SJSA1 (cell line): Measurements from ENCODE around the gene RSAD1. TPM values are rescaled to one million over a fixed set of nuclear protein-coding genes. Genes with fewer than 3 reads are reported as not detected.
"Not testable (repeated sequence)": the region's sequence is repeated elsewhere in the genome, so short reads cannot be mapped to it uniquely, and the experiment has no call there.

Source experiments
- DNase-seq, 2 experiments: peaks; one replicate each; pipeline ENCODE4 v3.0.0-alpha.2; 2015 to 2020; ENCODE audit warnings: low spot score in 2 of 2, low read depth in 1 of 2
- H3K27ac ChIP-seq: fragments of 250-450 bp; sonication (Bioruptor Pico); 2 replicates; pipeline ENCODE4 v1.5.1; 2020; ENCODE audit warnings: mild to moderate bottlenecking, moderate library complexity
- H3K27me3 ChIP-seq: fragments of 250-450 bp; sonication (Bioruptor Pico); replicated peaks from 2 replicates; pipeline ENCODE4 v1.5.1; 2020; ENCODE audit warnings: mild to moderate bottlenecking, moderate library complexity
- H3K36me3 ChIP-seq: fragments of 250-450 bp; sonication (Bioruptor Pico); 2 replicates; pipeline ENCODE4 v1.5.1; 2020; ENCODE audit warnings: mild to moderate bottlenecking
- H3K4me1 ChIP-seq: fragments of 250-450 bp; sonication (Bioruptor Pico); replicated peaks from 2 replicates; pipeline ENCODE4 v1.6.1; 2021; ENCODE audit warnings: mild to moderate bottlenecking
- H3K4me3 ChIP-seq: fragments of 250-450 bp; sonication (Bioruptor Pico); 2 replicates; pipeline ENCODE4 v1.5.1; 2020; ENCODE audit warnings: mild to moderate bottlenecking
- H3K9me3 ChIP-seq: fragments of 250-450 bp; sonication (Bioruptor Pico); replicated peaks from 2 replicates; pipeline ENCODE4 v1.5.1; 2020; ENCODE audit warnings: mild to moderate bottlenecking
- total RNA-seq: library from RNA; depleted of rRNA; stranded (reverse); fragments of >200 nt; shearing (Covaris generic); gene quantifications from 2 replicates; pipeline ENCODE4 v1.2.3, GENCODE V29; 2014

Gene RSAD1
- total RNA-seq, 1 experiment from 2014 or later = 15.8 TPM

DNA sequence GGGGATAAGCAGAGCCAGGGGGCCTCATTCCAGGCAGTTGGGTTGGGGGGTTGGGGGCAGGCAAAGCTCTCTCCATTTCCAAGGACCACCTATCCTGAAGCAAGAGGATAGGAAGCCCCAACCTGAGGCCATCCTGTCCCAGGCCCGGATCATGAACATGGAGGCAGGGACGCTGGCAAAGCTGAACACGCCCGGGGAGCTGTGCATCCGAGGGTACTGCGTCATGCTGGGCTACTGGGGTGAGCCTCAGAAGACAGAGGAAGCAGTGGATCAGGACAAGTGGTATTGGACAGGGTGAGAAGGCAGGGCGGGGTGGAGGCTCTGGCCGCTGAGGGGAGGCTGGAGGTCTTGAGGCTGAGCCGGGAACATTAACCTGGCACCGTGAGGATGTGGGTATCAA, 6.4 kb upstream of the RSAD1 start:
- DNase-seq = peak in 1 of 2 experiments; percentile 41
- H3K27ac ChIP-seq = no peak overlapping the region
- H3K36me3 ChIP-seq = peaks cover 13% of the 10 kb centered on the region; the same call in 1 of the 2 replicates
- no peaks in the 10 kb centered on the region for H3K9me3 ChIP-seq
- H3K4me3 ChIP-seq = no peak overlapping the region
- H3K27me3 ChIP-seq = peaks cover 17% of the 10 kb centered on the region
- peaks cover 7% of the 10 kb centered on the region for H3K4me1 ChIP-seq

GRCh38 chr17:50472761-50473161, 5.9 kb upstream of the RSAD1 start:
- peaks cover 14% of the 10 kb centered on the region for H3K27me3 ChIP-seq
- not testable (repeated sequence) for H3K4me1 ChIP-seq, H3K9me3 ChIP-seq, H3K4me3 ChIP-seq, H3K27ac ChIP-seq
- peaks cover 13% of the 10 kb centered on the region; the same call in 1 of the 2 replicates for H3K36me3 ChIP-seq
- peak in 1 of 2 experiments; percentile 57 for DNase-seq

- Histone ChIP-seq H3K27ac (no peak overlapping the region), H3K27me3 (peaks cover 3% of the 10 kb centered on the region), H3K36me3 (peaks cover 13% of the 10 kb centered on the region; the same call in 1 of the 2 replicates), H3K4me1 (peaks cover 6% of the 10 kb centered on the region; the same call in 1 of the 2 replicates), H3K4me3 (no peak overlapping the region), H3K9me3 (no peaks in the 10 kb centered on the region)
- DNase-seq = peak in 1 of 2 experiments; percentile 40
Observed at GRCh38 chr17:50473901-50474300, 4.8 kb upstream of the RSAD1 start.

GRCh38 chr17:50474523-50474922, 4.1 kb upstream of the RSAD1 start:
- no peak overlapping the region for H3K27ac ChIP-seq
- no peak overlapping the region for H3K4me3 ChIP-seq
- H3K36me3 ChIP-seq = peaks cover 13% of the 10 kb centered on the region; the same call in 1 of the 2 replicates
- H3K4me1 ChIP-seq = peaks cover 6% of the 10 kb centered on the region
- H3K9me3 ChIP-seq = no peaks in the 10 kb centered on the region
- DNase-seq = no peak
- no peaks in the 10 kb centered on the region for H3K27me3 ChIP-seq

DNA sequence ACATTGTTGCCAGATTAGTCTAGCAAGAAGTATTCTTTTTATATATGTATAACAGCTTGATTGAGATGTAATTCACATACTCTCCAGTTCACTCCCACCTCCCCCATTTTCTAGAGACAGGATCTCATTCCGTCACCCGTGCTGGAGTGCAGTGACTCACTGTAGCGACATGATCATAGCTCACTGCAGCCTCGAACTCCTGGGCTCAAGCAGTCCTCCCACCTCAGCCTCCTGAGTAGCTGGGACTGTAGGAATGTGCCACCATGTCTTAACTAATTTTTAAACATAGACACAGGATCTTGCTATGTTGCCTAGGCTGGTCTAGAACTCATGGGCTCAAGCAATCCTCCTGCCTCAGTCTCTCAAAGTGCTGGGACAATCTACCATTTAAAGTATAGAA, 3.3 kb upstream of the RSAD1 start:
- no peak overlapping the region for H3K4me3 ChIP-seq
- no peaks in the 10 kb centered on the region for H3K27me3 ChIP-seq
- DNase-seq = no peak
- H3K9me3 ChIP-seq = no peaks in the 10 kb centered on the region
- no peak overlapping the region for H3K27ac ChIP-seq
- peaks cover 19% of the 10 kb centered on the region; the same call in 1 of the 2 replicates for H3K36me3 ChIP-seq
- H3K4me1 ChIP-seq = peaks cover 10% of the 10 kb centered on the region

DNA sequence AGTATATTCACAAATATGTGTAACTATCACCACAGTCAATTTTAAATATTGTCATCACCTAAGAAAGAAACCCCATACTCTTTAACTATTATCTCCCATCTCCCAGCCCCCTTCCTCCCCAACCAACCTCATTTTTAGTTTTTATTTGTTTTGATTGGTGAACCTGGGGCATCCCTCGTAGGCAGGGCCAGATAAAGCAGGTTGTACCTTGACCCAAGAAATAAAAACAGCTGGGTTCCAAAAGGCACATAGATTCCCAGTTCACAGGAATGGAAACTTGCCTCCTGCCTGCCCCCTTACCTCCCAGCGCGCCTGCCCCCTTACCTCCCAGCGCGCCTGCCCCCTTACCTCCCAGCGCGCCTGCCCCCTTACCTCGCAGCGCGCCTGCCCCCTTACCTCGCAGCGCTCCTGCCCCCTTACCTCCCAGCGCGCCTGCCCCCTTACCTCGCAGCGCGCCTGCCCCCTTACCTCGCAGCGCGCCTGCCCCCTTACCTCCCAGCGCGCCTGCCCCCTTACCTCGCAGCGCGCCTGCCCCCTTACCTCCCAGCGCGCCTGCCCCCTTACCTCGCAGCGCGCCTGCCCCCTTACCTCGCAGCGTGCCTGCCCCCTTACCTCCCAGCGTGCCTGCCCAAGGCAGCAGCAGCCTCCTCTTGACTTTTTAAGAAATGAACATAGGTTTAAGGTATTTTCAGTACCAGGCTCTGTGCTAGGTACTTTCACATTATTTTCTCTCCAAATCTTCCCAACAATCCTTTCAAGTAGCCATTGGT, 2.7 kb upstream of the RSAD1 start:
- H3K27ac ChIP-seq, H3K27me3 ChIP-seq, H3K9me3 ChIP-seq, H3K4me3 ChIP-seq, DNase-seq, H3K4me1 ChIP-seq: not testable (repeated sequence)
- H3K36me3 ChIP-seq = peaks cover 19% of the 10 kb centered on the region; the same call in 1 of the 2 replicates

GRCh38 chr17:50476545-50477315, 1.9 kb upstream of the RSAD1 start:
- Histone ChIP-seq H3K36me3 (peaks cover 19% of the 10 kb centered on the region; the same call in 1 of the 2 replicates), H3K4me3 (no peak overlapping the region), H3K27ac (no peak overlapping the region), H3K9me3 (no peaks in the 10 kb centered on the region), H3K27me3 (no peaks in the 10 kb centered on the region), H3K4me1 (peaks cover 10% of the 10 kb centered on the region)
- no peak for DNase-seq

GRCh38 chr17:50477976-50478375, 684 bp upstream of the RSAD1 start:
- Histone ChIP-seq H3K4me3 (peak overlapping the region; percentile 58), H3K36me3 (peaks cover 15% of the 10 kb centered on the region; the same call in 1 of the 2 replicates), H3K9me3 (no peaks in the 10 kb centered on the region), H3K4me1 (peaks cover 13% of the 10 kb centered on the region), H3K27ac (no peak overlapping the region), H3K27me3 (no peaks in the 10 kb centered on the region)
- no peak for DNase-seq

DNA sequence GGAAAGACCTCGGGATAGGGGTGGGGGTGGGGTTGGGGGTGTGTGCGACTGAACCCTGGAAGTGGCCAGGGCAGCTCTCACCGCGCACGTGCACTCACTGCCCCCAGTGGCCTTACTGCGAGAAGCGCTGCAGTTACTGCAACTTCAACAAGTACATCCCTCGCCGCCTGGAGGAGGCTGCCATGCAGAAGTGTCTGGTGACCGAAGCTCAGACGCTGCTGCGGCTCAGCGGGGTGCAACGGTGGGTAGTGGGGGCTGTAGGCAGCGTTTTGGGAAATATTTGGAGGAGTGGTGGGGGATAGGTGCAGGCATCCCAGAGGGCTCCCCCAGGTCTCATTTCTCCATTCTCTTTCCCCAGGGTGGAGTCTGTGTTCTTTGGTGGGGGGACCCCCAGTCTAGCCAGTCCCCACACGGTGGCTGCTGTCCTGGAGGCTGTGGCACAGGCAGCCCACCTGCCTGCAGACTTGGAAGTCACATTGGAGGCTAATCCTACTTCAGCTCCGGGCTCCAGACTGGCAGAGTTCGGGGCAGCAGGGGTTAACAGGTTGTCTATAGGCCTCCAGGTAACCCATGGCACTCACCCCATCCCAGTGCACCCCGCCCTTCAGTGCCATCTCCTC, 972 bp downstream of the RSAD1 start:
- no peak overlapping the region for H3K27ac ChIP-seq
- H3K9me3 ChIP-seq = no peaks in the 10 kb centered on the region
- H3K36me3 ChIP-seq = peaks cover 26% of the 10 kb centered on the region
- H3K4me1 ChIP-seq = peaks cover 13% of the 10 kb centered on the region
- H3K4me3 ChIP-seq = peak overlapping the region; percentile 58
- peak in 1 of 2 experiments; percentile 90 for DNase-seq
- no peaks in the 10 kb centered on the region for H3K27me3 ChIP-seq

DNA sequence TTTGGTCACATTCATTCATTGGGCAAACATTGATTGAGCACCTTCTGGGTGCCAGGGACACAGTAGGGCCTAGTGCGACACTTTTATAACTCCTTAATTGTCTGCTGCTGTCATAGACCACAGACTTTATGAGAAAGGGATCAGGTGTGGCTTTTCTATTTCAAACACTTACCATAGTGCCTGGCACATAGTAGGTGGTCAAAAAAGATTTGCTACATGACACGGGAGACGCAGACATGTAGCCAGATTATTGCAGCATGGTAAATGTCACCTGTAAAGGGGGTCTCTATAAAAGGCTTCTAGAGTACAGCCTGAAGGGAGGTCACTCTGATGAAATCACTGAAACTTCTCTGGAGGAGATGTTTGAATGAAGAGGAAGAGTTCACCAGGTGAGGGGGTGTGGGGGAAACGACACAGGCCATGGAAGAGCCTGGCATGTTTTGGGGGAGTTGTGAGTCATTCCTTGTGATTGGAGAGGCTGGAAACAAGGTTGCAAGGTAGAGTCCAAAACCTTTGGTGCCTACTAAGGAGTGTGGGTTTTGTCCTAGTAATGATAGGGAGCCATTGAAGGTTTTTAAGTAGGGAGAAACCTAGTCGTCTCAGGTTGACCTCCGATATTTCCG, 1.6 kb downstream of the RSAD1 start:
- Histone ChIP-seq H3K27ac (no peak overlapping the region), H3K4me1 (peaks cover 13% of the 10 kb centered on the region), H3K36me3 (peaks cover 26% of the 10 kb centered on the region), H3K4me3 (no peak overlapping the region), H3K9me3 (no peaks in the 10 kb centered on the region), H3K27me3 (no peaks in the 10 kb centered on the region)
- no peak for DNase-seq

- no peak for DNase-seq
- peaks cover 26% of the 10 kb centered on the region for H3K36me3 ChIP-seq
- H3K27me3 ChIP-seq = no peaks in the 10 kb centered on the region
- no peak overlapping the region for H3K4me3 ChIP-seq
- H3K4me1 ChIP-seq = peaks cover 13% of the 10 kb centered on the region
- no peaks in the 10 kb centered on the region for H3K9me3 ChIP-seq
- no peak overlapping the region for H3K27ac ChIP-seq
Observed at GRCh38 chr17:50480854-50481490, 2.3 kb downstream of the RSAD1 start.

DNA sequence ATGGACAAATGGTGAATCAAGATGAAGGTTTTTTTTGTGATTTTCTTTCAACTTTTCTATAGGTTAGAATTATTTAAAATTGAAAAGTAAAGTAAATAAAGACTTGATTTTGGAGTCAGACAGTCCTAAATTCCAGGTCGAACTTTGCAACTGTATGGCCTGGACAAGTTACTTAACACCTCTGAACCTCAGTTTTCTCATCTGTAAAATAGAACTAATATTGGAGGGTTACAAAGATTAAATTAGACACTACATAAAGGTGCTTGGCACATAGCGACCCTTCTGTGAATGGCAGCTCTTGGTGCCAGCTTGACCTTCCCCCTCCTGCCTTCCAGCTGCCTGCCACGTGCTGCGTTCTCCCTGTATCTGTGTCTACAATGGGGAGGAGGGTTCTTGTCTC, 3.0 kb downstream of the RSAD1 start:
- DNase-seq = no peak
- H3K27me3 ChIP-seq = no peaks in the 10 kb centered on the region
- H3K9me3 ChIP-seq = no peaks in the 10 kb centered on the region
- no peak overlapping the region for H3K27ac ChIP-seq
- no peak overlapping the region for H3K4me3 ChIP-seq
- H3K36me3 ChIP-seq = peaks cover 26% of the 10 kb centered on the region
- H3K4me1 ChIP-seq = peaks cover 13% of the 10 kb centered on the region

- H3K27me3 ChIP-seq = no peaks in the 10 kb centered on the region
- peak in 1 of 2 experiments; percentile 44 for DNase-seq
- no peak overlapping the region for H3K4me3 ChIP-seq
- peaks cover 26% of the 10 kb centered on the region for H3K36me3 ChIP-seq
- peaks cover 13% of the 10 kb centered on the region for H3K4me1 ChIP-seq
- H3K27ac ChIP-seq = no peak overlapping the region
- no peaks in the 10 kb centered on the region for H3K9me3 ChIP-seq
Observed at GRCh38 chr17:50482110-50482509, 3.5 kb downstream of the RSAD1 start.
